Nephron progenitor cell (in vitro differentiated cells): ENCODE measurements around the gene PRKAG3.
"Not testable (repeated sequence)": the region's sequence is repeated elsewhere in the genome, so short reads cannot be mapped to it uniquely, and the experiment has no call there.

Experiments used
- DNase-seq: peaks from one replicate; pipeline ENCODE4 v3.0.0; 2021
- H3K27ac Mint-ChIP-seq: 2 replicates; pipeline ENCODE4 v1.8.0; 2021; ENCODE audit warnings: mild to moderate bottlenecking, moderate library complexity, mixed read lengths
- H3K27me3 Mint-ChIP-seq: 2 replicates; pipeline ENCODE4 v1.8.0; 2021; ENCODE audit warnings: mild to moderate bottlenecking, low read depth, mixed read lengths; ENCODE audit not compliant: poor library complexity
- H3K36me3 Mint-ChIP-seq: 2 replicates; pipeline ENCODE4 v1.8.0; 2021; ENCODE audit warnings: low read depth, mixed read lengths
- H3K4me1 Mint-ChIP-seq: 2 replicates; pipeline ENCODE4 v1.8.0; 2021; ENCODE audit warnings: mixed read lengths
- H3K4me3 Mint-ChIP-seq: 2 replicates; pipeline ENCODE4 v1.8.0; 2021; ENCODE audit warnings: mild to moderate bottlenecking, moderate library complexity, mixed read lengths
- H3K9me3 Mint-ChIP-seq: 2 replicates; pipeline ENCODE4 v1.8.0; 2021; ENCODE audit warnings: mild to moderate bottlenecking, moderate library complexity, mixed read lengths
- TF ChIP-seq, protein P1 (sequence below): fragments of 200-600 bp; sonication (generic); IDR thresholded peaks from 2 replicates; pipeline ENCODE4 v1.5.0; 2021; ENCODE audit warnings: antibody characterized with exemption

The PRKAG3 gene

DNA sequence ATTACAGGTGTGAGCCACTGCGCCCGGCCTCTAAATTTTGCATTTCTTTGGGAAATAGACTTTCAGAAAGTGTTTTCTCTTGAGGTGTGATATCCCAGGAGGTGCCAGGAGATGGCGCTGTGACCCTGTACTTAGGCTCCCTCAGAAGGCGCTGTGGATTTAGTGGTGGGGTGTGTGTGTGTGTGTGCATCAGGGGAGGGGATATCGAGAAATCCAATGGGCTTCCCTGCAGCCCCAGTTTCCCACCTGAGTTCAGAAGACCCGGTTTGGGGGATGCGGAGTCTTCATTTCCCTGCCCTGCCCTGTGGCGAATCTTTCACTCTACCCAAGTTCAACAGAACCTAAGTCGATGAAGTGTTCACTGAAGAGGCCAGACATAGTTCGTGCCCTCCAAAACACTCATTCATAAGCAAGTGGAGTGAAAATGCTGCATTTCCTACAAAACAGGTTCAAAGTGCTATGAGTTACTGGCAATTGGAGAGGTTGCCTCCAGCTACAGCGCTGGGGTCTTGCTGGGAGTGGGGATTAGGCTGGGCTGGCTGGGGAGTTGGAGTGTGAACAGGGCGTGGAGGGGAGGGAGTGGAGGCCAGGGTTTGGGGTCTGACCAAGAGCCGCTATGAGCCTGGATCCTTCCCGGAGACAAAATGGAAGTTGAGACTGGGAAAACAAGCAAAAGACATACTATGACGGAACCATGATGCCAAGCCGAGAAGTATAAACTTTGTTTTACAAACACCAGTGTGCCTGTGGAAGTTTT is 21.5 kb upstream of the PRKAG3 start:
- peak; percentile 76 for DNase-seq
- Mint-ChIP-seq H3K27me3 (peaks cover 65% of the 10 kb centered on the region), H3K4me3 (no peak overlapping the region), H3K4me1 (peaks cover 43% of the 10 kb centered on the region), H3K36me3 (no peaks in the 10 kb centered on the region), H3K27ac (no peak overlapping the region), H3K9me3 (no peaks in the 10 kb centered on the region)
- TF ChIP-seq, protein P1, sequence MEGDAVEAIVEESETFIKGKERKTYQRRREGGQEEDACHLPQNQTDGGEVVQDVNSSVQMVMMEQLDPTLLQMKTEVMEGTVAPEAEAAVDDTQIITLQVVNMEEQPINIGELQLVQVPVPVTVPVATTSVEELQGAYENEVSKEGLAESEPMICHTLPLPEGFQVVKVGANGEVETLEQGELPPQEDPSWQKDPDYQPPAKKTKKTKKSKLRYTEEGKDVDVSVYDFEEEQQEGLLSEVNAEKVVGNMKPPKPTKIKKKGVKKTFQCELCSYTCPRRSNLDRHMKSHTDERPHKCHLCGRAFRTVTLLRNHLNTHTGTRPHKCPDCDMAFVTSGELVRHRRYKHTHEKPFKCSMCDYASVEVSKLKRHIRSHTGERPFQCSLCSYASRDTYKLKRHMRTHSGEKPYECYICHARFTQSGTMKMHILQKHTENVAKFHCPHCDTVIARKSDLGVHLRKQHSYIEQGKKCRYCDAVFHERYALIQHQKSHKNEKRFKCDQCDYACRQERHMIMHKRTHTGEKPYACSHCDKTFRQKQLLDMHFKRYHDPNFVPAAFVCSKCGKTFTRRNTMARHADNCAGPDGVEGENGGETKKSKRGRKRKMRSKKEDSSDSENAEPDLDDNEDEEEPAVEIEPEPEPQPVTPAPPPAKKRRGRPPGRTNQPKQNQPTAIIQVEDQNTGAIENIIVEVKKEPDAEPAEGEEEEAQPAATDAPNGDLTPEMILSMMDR: peak; percentile 74

DNA sequence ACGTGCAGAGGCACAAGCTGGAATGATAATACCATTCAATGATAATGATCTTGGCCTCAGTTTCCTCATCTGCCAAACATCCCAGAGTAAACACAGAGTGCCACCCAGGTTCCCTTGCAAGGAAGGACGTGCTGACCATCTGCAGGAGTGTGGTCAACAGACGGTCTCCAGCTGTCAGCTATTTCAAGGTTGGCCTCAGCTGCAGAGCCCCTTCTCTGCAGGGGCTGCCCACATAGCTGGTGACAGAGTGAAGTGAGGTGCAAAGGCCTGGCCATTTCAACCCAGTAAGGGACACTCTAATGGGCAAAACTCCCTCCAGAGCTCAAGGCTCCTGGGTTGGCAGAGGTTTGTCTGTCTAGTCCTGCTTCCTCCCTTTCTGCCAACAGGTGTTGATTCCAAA is 19.7 kb upstream of the PRKAG3 start:
- no peak for DNase-seq
- Mint-ChIP-seq H3K4me3 (no peak overlapping the region), H3K27ac (no peak overlapping the region), H3K9me3 (peaks cover 12% of the 10 kb centered on the region), H3K27me3 (peaks cover 55% of the 10 kb centered on the region), H3K36me3 (peaks cover 9% of the 10 kb centered on the region), H3K4me1 (peaks cover 35% of the 10 kb centered on the region)
- TF ChIP-seq, protein P1: no peak

DNA sequence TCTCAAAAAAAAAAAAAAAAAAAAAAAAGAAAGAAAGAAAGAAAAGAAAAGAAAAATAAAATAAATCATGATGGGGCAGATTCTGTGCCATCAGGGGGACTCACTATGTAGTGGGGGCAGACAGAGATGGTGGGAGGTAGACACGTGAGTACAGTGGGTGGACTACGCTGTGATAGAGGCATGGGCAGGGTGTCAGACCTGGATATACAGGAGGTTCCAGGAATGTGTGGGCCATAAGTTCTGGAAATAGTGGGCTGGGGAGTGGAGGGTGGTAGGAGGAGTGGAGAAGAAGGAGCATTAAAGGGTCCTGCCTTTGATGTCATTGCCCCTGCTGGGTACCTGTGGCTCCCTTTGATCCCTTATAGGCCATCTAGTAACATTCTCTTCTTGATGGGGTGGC is 19.2 kb upstream of the PRKAG3 start:
- TF ChIP-seq, protein P1: no peak
- Mint-ChIP-seq H3K27ac (no peak overlapping the region), H3K4me3 (no peak overlapping the region), H3K4me1 (peaks cover 30% of the 10 kb centered on the region), H3K9me3 (peaks cover 13% of the 10 kb centered on the region), H3K36me3 (peaks cover 9% of the 10 kb centered on the region), H3K27me3 (peaks cover 50% of the 10 kb centered on the region)
- DNase-seq: no peak

DNA sequence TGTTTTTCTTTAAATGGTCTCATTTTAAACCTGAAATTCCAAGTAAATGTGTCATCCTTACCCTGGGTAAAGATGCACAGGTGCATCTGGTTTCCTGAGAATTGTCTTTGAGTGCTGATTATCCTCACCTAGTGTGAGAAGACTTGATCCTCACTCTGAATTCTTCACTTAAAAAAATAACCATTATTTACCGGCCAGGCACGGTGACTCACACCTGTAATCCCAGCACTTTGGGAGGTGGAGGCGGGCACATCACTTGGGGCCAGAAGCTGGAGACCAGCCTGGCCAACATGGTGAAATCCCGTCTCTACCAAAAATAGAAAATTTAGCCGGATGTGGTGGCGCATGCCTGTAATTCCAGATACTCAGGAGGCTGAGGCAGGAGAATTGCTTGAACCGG is 18.1 kb upstream of the PRKAG3 start:
- Mint-ChIP-seq H3K4me1 (peaks cover 19% of the 10 kb centered on the region), H3K27ac (no peak overlapping the region), H3K27me3 (peaks cover 39% of the 10 kb centered on the region), H3K36me3 (peaks cover 9% of the 10 kb centered on the region), H3K9me3 (peaks cover 24% of the 10 kb centered on the region), H3K4me3 (no peak overlapping the region)
- DNase-seq: no peak
- TF ChIP-seq, protein P1: no peak

DNA sequence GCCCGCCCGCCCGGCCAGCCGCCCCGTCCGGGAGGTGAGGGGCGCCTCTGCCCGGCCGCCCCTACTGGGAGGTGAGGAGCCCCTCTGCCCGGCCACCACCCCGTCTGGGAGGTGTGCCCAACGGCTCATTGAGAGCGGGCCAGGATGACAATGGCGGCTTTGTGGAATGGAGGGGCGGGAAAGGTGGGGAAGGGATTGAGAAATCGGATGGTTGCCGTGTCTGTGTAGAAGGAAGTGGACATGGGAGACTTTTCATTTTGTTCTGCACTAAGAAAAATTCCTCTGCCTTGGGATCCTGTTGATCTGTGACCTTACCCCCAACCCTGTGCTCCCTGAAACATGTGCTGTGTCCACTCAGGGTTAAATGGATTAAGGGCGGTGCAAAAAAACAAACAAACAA is 15.4 kb upstream of the PRKAG3 start:
- H3K27ac Mint-ChIP-seq, DNase-seq, H3K36me3 Mint-ChIP-seq, H3K4me1 Mint-ChIP-seq, H3K4me3 Mint-ChIP-seq: not testable (repeated sequence)
- H3K27me3 Mint-ChIP-seq: peaks cover 38% of the 10 kb centered on the region
- H3K9me3 Mint-ChIP-seq: peaks cover 46% of the 10 kb centered on the region

DNA sequence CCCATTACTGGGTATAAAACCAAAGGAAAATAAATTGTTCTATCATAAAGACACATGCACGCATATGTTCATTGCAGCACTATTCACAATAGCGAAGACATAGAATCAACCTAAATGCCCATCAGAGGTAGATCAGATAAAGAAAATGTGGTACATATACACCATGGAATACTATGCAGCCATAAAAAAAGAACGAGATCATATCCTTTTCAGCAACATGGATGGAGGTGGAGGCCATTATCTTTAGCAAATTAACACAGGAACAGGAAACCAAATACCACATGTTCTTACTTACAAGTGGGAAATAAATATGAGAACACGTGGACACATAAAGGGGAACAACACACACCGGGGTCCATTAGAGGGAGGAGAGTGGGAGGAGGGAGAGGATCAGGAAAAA is 12.7 kb upstream of the PRKAG3 start:
- H3K36me3 Mint-ChIP-seq, DNase-seq, H3K4me3 Mint-ChIP-seq, H3K4me1 Mint-ChIP-seq, H3K27ac Mint-ChIP-seq: not testable (repeated sequence)
- H3K27me3 Mint-ChIP-seq: peaks cover 54% of the 10 kb centered on the region
- H3K9me3 Mint-ChIP-seq: peaks cover 54% of the 10 kb centered on the region

GRCh38 chr2:218839888-218840287 is 8.3 kb upstream of the PRKAG3 start:
- TF ChIP-seq, protein P1: no peak
- Mint-ChIP-seq H3K27me3 (peaks cover 74% of the 10 kb centered on the region), H3K9me3 (peaks cover 58% of the 10 kb centered on the region), H3K36me3 (no peaks in the 10 kb centered on the region), H3K27ac (no peak overlapping the region), H3K4me1 (peaks cover 2% of the 10 kb centered on the region), H3K4me3 (no peak overlapping the region)
- DNase-seq: no peak
